HG02678 (cell line): ENCODE data around the gene FAM53A.

Source experiments
- ATAC-seq: cut with Tn5 transposase; IDR thresholded peaks from one replicate; pipeline ENCODE4 v1.9.1; 2021; ENCODE audit warnings: mild to moderate bottlenecking, moderate library complexity; ENCODE audit not compliant: unreplicated experiment

The FAM53A gene

GRCh38 chr4:1595789-1596325, 88.3 kb downstream of the FAM53A start:
- no peak for ATAC-seq

- no peak for ATAC-seq
Measured at GRCh38 chr4:1594871-1595788, 89.0 kb downstream of the FAM53A start.

GRCh38 chr4:1593881-1594345, 90.2 kb downstream of the FAM53A start:
- no peak for ATAC-seq

GRCh38 chr4:1593458-1593857, 90.7 kb downstream of the FAM53A start:
- ATAC-seq, result no peak

- no peak for ATAC-seq
Measured at GRCh38 chr4:1592709-1593417, 91.2 kb downstream of the FAM53A start.

GRCh38 chr4:1592068-1592708, 91.9 kb downstream of the FAM53A start:
- no peak for ATAC-seq

- ATAC-seq, result no peak
Measured at GRCh38 chr4:1591107-1591506, 93.0 kb downstream of the FAM53A start.

GRCh38 chr4:1590244-1590643, 93.9 kb downstream of the FAM53A start:
- ATAC-seq, result no peak
